PFSK-1 (cell line): ENCODE results near the gene PBX4.

Source experiments
- FOXP2 ChIP-seq: optimal IDR thresholded peaks from 2 replicates; pipeline ENCODE3; 2011; ENCODE audit warnings: borderline replicate concordance, control low read depth, inconsistent platforms; ENCODE audit not compliant: insufficient read depth; ENCODE audit errors: extremely low read length, extremely low read depth
- POLR2AphosphoS5 ChIP-seq: IDR thresholded peaks from 2 replicates; pipeline ENCODE4 v1.6.1; 2012; ENCODE audit warnings: low read depth, mild to moderate bottlenecking, control low read depth, low read length, moderate library complexity
- SIN3A ChIP-seq: IDR thresholded peaks from 2 replicates; pipeline ENCODE4 v1.6.1; 2012; ENCODE audit warnings: mild to moderate bottlenecking, low read length, moderate library complexity, borderline replicate concordance; ENCODE audit not compliant: insufficient read depth
- TAF1 ChIP-seq: IDR thresholded peaks from 2 replicates; pipeline ENCODE4 v1.6.1; 2012; ENCODE audit warnings: low read length, control low read depth, borderline replicate concordance; ENCODE audit not compliant: insufficient read depth
- TF ChIP-seq, protein P1 (sequence below), 2 experiments: IDR thresholded peaks; 2 replicates each; pipeline versions ENCODE4 v1.6.1 to v1.8.0; 2011 to 2012; ENCODE audit warnings: low read depth in 2 of 2, low read length in 2 of 2, control low read depth in 1 of 2, inconsistent platforms in 1 of 2, mild to moderate bottlenecking in 1 of 2, moderate library complexity in 1 of 2; ENCODE audit not compliant: insufficient read depth in 1 of 2

The PBX4 gene

DNA sequence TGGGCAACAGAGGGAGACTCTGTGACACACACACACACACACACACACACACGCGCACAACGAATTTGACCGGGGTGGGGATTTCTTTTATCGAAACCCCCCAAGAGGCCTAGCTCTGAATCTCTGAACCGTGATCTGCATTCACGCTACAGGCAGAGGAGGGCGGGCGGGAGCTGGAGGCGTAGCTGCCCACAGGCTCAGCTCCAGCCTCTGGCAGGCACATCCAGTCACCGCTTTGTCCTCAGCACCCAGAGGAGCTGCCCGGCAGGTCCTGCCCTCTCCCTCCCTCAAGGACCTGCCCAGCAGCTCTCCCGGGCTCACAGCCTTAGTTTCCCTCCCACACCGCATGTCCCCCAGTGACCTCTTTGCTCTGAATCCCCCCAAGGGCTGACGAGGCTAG lies 60.4 kb downstream of the PBX4 start:
- TF ChIP-seq TAF1, result no peak
- no peak for TF ChIP-seq POLR2AphosphoS5
- TF ChIP-seq SIN3A, result no peak
- no peak for TF ChIP-seq FOXP2

DNA sequence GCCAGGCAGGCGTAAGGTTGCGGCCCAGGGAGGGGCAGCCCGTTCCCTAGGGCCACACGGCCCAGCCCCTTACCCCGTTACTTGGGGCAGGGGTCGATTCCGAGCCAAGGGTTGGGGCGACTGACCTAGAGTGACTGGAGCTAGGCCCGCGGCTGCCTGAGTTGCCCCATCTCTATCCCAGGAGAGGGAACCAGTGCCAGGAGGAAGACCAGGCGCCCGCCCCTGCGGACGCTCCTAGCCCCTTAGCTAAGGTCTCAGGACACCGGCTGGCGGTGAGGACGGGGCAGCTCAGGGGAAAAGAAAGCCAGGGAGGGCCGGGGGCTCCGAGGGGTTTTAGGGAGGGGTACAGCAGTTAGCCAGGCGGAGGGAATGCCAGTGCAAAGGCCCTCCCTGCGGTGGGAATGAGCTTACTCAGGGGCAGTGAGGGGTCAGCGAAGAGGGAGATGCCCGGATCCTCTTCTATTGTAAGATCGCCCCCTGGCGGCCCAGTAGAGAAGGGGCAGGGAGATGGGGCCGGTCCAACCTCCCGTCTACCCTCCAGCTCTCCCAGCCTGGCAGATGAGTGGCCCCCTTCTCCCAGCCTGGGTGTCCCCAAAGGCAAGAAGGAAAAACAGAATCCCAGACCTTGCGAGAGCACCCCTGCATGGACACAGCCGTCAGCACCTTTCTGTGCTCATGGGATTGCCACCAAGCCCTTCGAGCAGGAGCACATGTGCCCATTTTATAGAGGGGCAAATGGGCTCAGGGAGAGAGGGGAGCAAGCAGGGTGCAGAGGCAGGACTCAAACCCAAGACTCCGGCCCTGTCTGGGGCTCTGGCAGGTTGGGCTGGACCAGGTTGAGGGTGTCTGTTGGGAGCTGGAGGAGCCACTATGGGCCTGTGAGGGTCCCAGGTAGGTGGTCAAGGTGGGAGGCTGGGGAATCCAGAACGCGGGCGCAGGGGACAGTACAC lies 64.1 kb downstream of the PBX4 start:
- TF ChIP-seq TAF1, result no peak
- no peak for TF ChIP-seq SIN3A
- no peak for TF ChIP-seq FOXP2
- no peak for TF ChIP-seq POLR2AphosphoS5

DNA sequence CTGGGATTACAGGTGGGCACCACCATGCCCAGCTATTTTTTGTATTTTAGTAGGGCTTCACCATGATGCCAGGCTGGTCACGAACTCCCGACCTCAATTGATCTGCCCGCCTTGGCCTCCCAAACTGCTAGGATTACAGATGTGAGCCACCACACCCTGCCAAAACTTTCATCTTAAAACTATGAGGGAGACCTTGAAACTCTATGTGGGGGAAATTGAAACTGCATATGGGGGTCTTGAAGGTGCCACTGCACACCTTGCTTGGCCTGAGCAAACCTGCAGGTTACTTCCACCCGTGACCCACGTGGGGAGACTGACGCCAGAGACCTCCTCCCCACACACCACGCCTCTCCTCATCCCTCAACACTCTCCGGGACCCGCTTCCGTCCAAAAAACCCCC lies 64.8 kb downstream of the PBX4 start:
- no peak for TF ChIP-seq SIN3A
- TF ChIP-seq POLR2AphosphoS5, result no peak
- TF ChIP-seq, protein P1, sequence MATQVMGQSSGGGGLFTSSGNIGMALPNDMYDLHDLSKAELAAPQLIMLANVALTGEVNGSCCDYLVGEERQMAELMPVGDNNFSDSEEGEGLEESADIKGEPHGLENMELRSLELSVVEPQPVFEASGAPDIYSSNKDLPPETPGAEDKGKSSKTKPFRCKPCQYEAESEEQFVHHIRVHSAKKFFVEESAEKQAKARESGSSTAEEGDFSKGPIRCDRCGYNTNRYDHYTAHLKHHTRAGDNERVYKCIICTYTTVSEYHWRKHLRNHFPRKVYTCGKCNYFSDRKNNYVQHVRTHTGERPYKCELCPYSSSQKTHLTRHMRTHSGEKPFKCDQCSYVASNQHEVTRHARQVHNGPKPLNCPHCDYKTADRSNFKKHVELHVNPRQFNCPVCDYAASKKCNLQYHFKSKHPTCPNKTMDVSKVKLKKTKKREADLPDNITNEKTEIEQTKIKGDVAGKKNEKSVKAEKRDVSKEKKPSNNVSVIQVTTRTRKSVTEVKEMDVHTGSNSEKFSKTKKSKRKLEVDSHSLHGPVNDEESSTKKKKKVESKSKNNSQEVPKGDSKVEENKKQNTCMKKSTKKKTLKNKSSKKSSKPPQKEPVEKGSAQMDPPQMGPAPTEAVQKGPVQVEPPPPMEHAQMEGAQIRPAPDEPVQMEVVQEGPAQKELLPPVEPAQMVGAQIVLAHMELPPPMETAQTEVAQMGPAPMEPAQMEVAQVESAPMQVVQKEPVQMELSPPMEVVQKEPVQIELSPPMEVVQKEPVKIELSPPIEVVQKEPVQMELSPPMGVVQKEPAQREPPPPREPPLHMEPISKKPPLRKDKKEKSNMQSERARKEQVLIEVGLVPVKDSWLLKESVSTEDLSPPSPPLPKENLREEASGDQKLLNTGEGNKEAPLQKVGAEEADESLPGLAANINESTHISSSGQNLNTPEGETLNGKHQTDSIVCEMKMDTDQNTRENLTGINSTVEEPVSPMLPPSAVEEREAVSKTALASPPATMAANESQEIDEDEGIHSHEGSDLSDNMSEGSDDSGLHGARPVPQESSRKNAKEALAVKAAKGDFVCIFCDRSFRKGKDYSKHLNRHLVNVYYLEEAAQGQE (IDR thresholded peaks at IDR 0.05; ENCODE audit: insufficient read depth in 1 of 2, low read depth in 2 of 2, low read length in 2 of 2), result no peak
- no peak for TF ChIP-seq FOXP2
- no peak for TF ChIP-seq TAF1

GRCh38 chr19:19552798-19553197 lies 65.7 kb downstream of the PBX4 start:
- TF ChIP-seq TAF1 (no peak), FOXP2 (no peak), POLR2AphosphoS5 (no peak), SIN3A (no peak)
- TF ChIP-seq, protein P1 (IDR thresholded peaks at IDR 0.05; ENCODE audit: insufficient read depth in 1 of 2, low read depth in 2 of 2, low read length in 2 of 2), result no peak

GRCh38 chr19:19551853-19552192 lies 66.7 kb downstream of the PBX4 start:
- TF ChIP-seq POLR2AphosphoS5 (no peak), FOXP2 (no peak), TAF1 (no peak), SIN3A (no peak)
- TF ChIP-seq, protein P1 (IDR thresholded peaks at IDR 0.05; ENCODE audit: insufficient read depth in 1 of 2, low read depth in 2 of 2, low read length in 2 of 2), result no peak
